ENCODE results near the gene POLD2. TPM values are rescaled to one million over a fixed set of nuclear protein-coding genes. Genes with fewer than 3 reads are reported as not detected.

POLD2 gene
- total and polyA plus RNA-seq, 2 of the 13 experiments (the other 11 are each of a cell fraction or from before 2014, with no cell fraction given) = 87.6 to 95.1 TPM

DNA sequence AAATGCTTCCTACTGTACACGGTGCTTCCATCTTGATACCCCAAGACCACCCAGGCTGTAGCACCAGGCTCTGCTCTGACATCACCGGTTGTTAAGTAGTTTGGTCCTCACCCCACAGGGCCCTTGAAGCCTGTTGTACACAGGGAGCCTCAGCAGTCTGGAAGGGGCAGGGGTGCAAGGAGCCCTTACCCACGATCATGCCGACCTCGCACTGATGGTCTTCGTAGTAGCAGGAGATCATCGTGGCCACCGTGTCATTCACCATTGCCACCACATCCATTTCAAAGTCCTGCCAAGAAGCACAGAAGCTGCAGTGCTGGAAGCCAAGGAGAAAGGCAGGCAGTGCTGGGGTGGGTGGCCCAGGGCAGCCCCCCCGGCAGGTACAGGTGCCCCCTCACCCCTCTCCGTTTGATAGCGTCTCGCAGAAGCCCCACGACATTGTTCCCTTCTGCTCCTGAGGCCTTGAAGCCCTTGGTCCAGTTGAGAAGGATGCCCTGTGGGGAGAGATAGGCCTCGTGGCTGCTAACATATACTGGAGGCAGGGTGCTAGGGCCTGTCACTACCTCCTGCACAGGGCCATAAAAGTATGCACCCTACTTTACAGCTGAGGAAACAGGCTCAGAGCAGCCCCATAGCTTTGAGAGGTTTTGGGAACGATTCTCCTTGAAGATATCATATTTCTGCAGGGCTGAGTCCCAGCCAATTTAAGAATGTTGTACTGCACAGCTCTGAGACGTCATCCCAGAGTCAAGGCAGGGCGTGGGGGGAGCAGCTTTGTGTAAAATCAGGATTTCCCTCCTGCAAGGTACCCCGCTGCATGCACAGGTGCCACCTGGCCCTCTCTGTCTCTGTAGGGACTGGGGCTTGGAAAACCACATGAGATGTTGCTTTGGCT lies 26.5 kb upstream of the POLD2 start:
- Histone ChIP-seq H3K27ac (ENCODE audit: extremely low read length, insufficient read depth, low read length) (no peak overlapping the region), H3K4me1 (ENCODE audit: insufficient read depth, low read length) (peaks cover 9% of the 10 kb centered on the region), H4K20me1 (ENCODE audit: insufficient read depth, low read length) (no peaks in the 10 kb centered on the region), H3K79me2 (ENCODE audit: insufficient read depth, low read length) (no peaks in the 10 kb centered on the region), H3K36me3 (replicated peaks in 1 of 2; ENCODE audit: control insufficient read depth in 1 of 2, insufficient read depth in 2 of 2, low read length in 2 of 2) (no peaks in the 10 kb centered on the region), H2AFZ (ENCODE audit: low read length) (no peak overlapping the region), H3K4me3 (replicated peaks in 1 of 3; ENCODE audit: insufficient read depth in 1 of 3, low read depth in 2 of 3, low read length in 3 of 3) (no peak overlapping the region), H3K9me3 (ENCODE audit: low read length) (no peaks in the 10 kb centered on the region), H3K9ac (ENCODE audit: insufficient read depth, low read depth, low read length) (no peak overlapping the region), H3K4me2 (ENCODE audit: low read depth, low read length) (no peak overlapping the region), H3K27me3 (ENCODE audit: control insufficient read depth in 1 of 2, insufficient read depth in 2 of 2, low read length in 2 of 2) (peaks cover 2 to 53% of the 10 kb centered on the region in 2 experiments; a peak in 3 of 5 replicates)
- intact Hi-C loops (cut with micrococcal nuclease; ENCODE audit: unreplicated experiment) (no loop called here), in situ Hi-C loops (cut with HindIII; ENCODE audit: extremely low pct_ligation_motif_present, low pct_unique_long_range_greater_than_20kb) (no loop called here)
- FAIRE-seq (no peak), ATAC-seq (no peak), DNase-seq (ENCODE audit: low spot score) (no peak)
- 37% methylated on average over 12 of the region's 18 CpGs for WGBS (ENCODE audit: low lambda C conversion rate)
- POLR2A ChIA-PET = no interaction called here
- BruUV-seq (replicated peaks) = no TSS peak
- CTCF ChIA-PET (ENCODE audit: low intra/inter-chr PET ratio, low total read pairs) = no interaction called here
- TF ChIP-seq ZFP37 (CRISPR knock-in tag; IDR thresholded peaks at IDR 0.05; ENCODE audit: borderline replicate concordance) (no peak), CHCHD3 (CRISPR knock-in tag; IDR thresholded peaks at IDR 0.05) (no peak), NR2C2 (CRISPR knock-in tag; IDR thresholded peaks at IDR 0.05; ENCODE audit: borderline replicate concordance) (no peak), ZNF530 (CRISPR knock-in tag; IDR thresholded peaks at IDR 0.05; ENCODE audit: low read depth) (no peak), ZBTB8A (CRISPR knock-in tag; IDR thresholded peaks at IDR 0.05; ENCODE audit: borderline replicate concordance, low read depth) (no peak), TAF1 (CRISPR knock-in tag; IDR thresholded peaks at IDR 0.05) (no peak)

DNA sequence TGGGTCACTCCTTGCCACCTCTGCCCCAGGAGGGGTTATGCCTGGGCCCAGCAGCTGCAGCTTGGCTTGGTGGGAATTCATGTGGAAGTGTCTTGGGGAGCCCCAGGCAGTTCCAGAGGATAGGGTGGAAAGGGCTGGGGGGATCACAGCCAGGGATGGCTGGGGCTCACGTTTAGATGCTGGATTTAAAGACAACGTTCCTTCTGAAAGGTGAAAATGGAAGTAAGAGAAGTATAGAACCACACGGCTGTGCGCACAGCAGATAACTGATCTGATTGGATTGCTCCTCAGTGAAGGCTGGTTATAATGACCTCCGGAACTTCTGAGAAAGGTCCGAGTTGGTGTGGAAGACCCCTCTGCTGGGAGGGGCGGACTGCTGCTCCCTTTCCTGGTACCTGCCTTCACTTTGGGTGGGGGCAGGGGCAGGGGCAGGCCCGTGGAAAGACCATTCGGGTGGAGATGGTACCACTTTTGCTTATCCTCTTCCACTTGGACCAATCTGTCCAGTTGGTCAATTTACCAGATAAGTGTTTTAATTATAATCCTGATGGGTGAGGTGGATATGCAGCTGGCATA lies 25.7 kb upstream of the POLD2 start:
- POLR2A ChIA-PET = no interaction called here
- Histone ChIP-seq H3K9me3 (ENCODE audit: low read length) (no peaks in the 10 kb centered on the region), H3K36me3 (replicated peaks in 1 of 2; ENCODE audit: control insufficient read depth in 1 of 2, insufficient read depth in 2 of 2, low read length in 2 of 2) (no peaks in the 10 kb centered on the region), H2AFZ (ENCODE audit: low read length) (no peak overlapping the region), H3K9ac (ENCODE audit: insufficient read depth, low read depth, low read length) (no peak overlapping the region), H4K20me1 (ENCODE audit: insufficient read depth, low read length) (no peaks in the 10 kb centered on the region), H3K27me3 (ENCODE audit: control insufficient read depth in 1 of 2, insufficient read depth in 2 of 2, low read length in 2 of 2) (peaks cover 2 to 48% of the 10 kb centered on the region in 2 experiments; a peak in 3 of 5 replicates), H3K27ac (ENCODE audit: extremely low read length, insufficient read depth, low read length) (no peak overlapping the region), H3K79me2 (ENCODE audit: insufficient read depth, low read length) (no peaks in the 10 kb centered on the region), H3K4me3 (replicated peaks in 1 of 3; ENCODE audit: insufficient read depth in 1 of 3, low read depth in 2 of 3, low read length in 3 of 3) (no peak overlapping the region), H3K4me2 (ENCODE audit: low read depth, low read length) (no peak overlapping the region), H3K4me1 (ENCODE audit: insufficient read depth, low read length) (peaks cover 9% of the 10 kb centered on the region)
- FAIRE-seq (no peak), DNase-seq (ENCODE audit: low spot score) (no peak), ATAC-seq (no peak)
- in situ Hi-C loops (cut with HindIII; ENCODE audit: extremely low pct_ligation_motif_present, low pct_unique_long_range_greater_than_20kb) (no loop called here), intact Hi-C loops (cut with micrococcal nuclease; ENCODE audit: unreplicated experiment) (no loop called here)
- CTCF ChIA-PET (ENCODE audit: low intra/inter-chr PET ratio, low total read pairs) = no interaction called here
- TF ChIP-seq THAP11 (CRISPR knock-in tag; IDR thresholded peaks at IDR 0.05) = no peak
- no peak for TF ChIP-seq SRSF9 (IDR thresholded peaks at IDR 0.05; ENCODE audit: borderline replicate concordance, insufficient read depth, low read depth, low read length, poor library complexity, severe bottlenecking)
- TF ChIP-seq FOXK2 (IDR thresholded peaks at IDR 0.05) = no peak
- no TSS peak for BruUV-seq (replicated peaks)
- 44% methylated on average over 6 of the region's 9 CpGs for WGBS (ENCODE audit: low lambda C conversion rate)
